RWPE1 (cell line): Measurements from ENCODE around the gene SAP30.

ENCODE experiments used
- CTCF ChIA-PET: fragments of 350-600 bp; sonication (Branson Sonifier 250); formaldehyde crosslinking; extraction: SDS; loops from one replicate; lab custom pipeline; 2021; lab: Yijun Ruan, JAX
- POLR2A ChIA-PET: fragments of 400-600 bp; formaldehyde crosslinking; extraction: SDS; loops from one replicate; lab custom pipeline; 2020; ENCODE audit warnings: antibody characterized with exemption; ENCODE audit not compliant: low non-redundant PET; lab: Yijun Ruan, JAX
- DNase-seq: peaks from one replicate; pipeline ENCODE4 v3.0.0; 2012; ENCODE audit warnings: low spot score
- H3K27ac ChIP-seq: fragments of 450-650 bp; 2 replicates; pipeline ENCODE4 v1.5.1; 2017
- TF ChIP-seq, protein P1 (sequence below): fragments of 450-650 bp; conservative IDR thresholded peaks from 2 replicates; pipeline ENCODE4 v1.5.1; 2017; ENCODE audit warnings: low read depth, mild to moderate bottlenecking

Gene SAP30

DNA sequence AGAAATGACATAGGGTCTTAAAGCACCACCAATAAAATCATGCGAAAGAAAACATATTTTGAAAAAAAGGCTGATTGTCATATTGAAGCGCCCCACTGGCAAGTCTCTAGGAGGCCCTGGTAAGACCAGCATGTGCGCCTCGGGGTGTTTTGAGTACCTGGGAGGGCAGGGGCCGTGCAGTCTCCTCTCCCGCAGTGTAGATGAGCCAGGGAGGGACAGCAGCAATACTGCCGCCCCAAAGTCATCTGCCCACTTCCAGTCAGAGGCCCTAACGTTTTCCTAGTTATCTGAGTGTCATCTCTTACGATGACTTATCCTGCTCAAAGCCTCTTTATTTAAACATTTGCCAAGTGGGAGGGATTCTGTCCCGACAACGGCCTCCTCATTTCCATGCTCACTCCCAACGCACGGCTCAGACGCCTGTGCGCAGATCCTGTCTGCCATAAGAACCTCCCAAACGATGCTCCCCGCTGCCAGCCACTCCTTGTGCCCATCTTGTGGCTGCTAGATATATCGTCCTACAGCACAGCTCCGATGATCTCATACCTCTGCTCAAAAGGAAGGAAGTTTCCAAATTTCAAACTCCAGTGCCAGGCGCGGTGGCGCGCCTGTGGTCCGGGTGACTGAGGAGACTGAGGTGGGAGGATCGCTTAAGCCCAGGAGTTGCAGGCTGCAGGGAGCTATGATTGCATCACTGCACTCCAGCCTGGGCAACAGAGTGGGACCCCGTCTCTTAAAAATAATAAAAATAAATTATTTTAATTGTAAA lies 45.3 kb downstream of the SAP30 start:
- ChIA-PET POLR2A (no interaction called here), CTCF (interaction anchor here (0.6 to 0.7 kb wide), 4 partner anchors 44 to 532 kb away, joined by 4 read pairs; no protein-coding TSS in a partner anchor)
- no peak overlapping the region for H3K27ac ChIP-seq
- TF ChIP-seq, protein P1, sequence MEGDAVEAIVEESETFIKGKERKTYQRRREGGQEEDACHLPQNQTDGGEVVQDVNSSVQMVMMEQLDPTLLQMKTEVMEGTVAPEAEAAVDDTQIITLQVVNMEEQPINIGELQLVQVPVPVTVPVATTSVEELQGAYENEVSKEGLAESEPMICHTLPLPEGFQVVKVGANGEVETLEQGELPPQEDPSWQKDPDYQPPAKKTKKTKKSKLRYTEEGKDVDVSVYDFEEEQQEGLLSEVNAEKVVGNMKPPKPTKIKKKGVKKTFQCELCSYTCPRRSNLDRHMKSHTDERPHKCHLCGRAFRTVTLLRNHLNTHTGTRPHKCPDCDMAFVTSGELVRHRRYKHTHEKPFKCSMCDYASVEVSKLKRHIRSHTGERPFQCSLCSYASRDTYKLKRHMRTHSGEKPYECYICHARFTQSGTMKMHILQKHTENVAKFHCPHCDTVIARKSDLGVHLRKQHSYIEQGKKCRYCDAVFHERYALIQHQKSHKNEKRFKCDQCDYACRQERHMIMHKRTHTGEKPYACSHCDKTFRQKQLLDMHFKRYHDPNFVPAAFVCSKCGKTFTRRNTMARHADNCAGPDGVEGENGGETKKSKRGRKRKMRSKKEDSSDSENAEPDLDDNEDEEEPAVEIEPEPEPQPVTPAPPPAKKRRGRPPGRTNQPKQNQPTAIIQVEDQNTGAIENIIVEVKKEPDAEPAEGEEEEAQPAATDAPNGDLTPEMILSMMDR = no peak
- no peak for DNase-seq

DNA sequence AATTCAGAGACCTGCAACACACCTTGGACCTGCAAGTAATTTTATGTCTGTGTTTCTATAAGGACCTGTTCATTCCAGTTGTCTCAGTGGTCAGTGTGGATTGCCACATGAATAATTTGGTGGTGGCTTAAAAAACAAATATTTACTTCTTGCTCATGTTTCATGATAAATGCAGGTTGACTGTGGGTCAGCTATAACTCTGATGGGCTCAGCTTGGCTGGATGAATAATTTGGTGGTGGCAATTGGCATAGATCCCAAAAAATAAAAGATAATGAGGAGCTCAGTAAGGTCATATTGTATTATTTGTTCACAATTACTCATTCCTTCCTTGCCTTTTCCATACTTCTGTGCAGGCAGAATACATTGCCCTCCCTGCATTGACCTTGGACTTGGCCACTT lies 47.1 kb downstream of the SAP30 start:
- CTCF ChIA-PET = no interaction called here
- H3K27ac ChIP-seq = no peak overlapping the region
- POLR2A ChIA-PET = no interaction called here
- TF ChIP-seq, protein P1 = no peak
- DNase-seq = no peak

DNA sequence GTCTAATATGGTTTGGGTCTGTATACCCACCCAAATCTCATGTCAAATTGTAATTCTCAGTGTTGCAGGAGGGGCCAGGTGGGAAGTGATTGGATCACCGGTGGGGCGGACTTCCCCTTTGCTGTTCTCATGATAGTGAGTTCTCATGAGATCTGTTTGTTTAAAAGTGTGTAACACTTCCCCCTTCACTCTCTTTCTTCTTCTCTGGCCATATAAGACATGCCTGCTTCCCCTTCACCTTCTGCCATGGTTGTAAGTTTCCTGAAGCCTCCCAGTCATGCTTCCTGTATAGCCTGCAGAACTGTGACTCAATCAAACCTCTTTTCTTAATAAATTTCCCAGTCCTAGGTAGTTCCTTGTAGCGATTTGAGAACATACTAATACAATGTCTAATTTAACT lies 47.9 kb downstream of the SAP30 start:
- no peak overlapping the region for H3K27ac ChIP-seq
- ChIA-PET POLR2A (no interaction called here), CTCF (interaction anchor here (1.4 kb wide), 1 partner anchor 100 kb away, joined by 5 read pairs; no protein-coding TSS in a partner anchor)
- TF ChIP-seq, protein P1 = no peak
- no peak for DNase-seq

DNA sequence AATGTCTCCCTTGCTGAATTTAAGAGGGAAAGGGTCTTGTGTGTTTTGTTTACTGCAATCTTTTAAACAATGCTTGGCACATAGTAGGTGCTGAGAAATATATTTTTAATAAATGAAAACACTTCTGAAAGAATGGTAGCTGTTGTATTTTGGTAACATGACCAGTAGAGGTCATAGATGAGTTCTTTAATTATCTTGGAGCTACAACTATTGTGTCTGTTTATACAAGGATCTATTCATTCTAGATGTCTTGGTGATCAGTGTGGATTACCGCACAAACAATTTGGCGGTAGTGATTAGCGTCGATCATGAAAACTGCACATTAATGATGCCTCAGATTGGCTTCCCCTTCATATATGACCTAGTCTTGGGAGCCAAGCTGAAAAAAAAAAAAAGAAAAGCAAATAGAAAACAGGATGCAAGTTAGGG lies 49.6 kb downstream of the SAP30 start:
- TF ChIP-seq, protein P1 = peak; percentile 48
- ChIA-PET POLR2A (no interaction called here), CTCF (interaction anchor here (0.8 to 1.2 kb wide), 6 partner anchors 9 to 101 kb away, joined by 3 to 5 read pairs (median 4); no protein-coding TSS in a partner anchor)
- no peak overlapping the region for H3K27ac ChIP-seq
- DNase-seq = peak; percentile 9

DNA sequence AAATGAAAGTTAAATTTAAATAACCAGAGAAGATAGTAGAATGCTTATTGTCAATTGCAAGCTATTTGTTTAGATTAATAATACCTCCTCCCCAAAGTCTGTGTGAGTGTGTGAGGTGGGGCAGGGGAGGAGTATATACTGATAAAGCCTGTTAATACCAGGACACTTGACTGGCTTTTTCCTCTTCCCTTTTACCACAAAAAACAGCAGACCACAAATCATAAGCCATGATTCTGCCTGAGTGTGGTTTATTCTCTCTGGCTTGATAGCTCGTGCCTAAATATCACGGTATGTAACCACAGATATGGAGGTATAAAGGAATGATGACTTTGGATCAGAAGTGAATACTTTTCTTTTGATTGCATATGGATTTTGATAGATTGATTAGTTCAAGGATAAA lies 50.0 kb downstream of the SAP30 start:
- H3K27ac ChIP-seq = no peak overlapping the region
- DNase-seq = no peak
- ChIA-PET POLR2A (no interaction called here), CTCF (interaction anchor here (0.6 to 1.2 kb wide), 9 partner anchors 8 to 407 kb away, joined by 3 to 5 read pairs (median 4); no protein-coding TSS in a partner anchor)
- TF ChIP-seq, protein P1 = no peak

DNA sequence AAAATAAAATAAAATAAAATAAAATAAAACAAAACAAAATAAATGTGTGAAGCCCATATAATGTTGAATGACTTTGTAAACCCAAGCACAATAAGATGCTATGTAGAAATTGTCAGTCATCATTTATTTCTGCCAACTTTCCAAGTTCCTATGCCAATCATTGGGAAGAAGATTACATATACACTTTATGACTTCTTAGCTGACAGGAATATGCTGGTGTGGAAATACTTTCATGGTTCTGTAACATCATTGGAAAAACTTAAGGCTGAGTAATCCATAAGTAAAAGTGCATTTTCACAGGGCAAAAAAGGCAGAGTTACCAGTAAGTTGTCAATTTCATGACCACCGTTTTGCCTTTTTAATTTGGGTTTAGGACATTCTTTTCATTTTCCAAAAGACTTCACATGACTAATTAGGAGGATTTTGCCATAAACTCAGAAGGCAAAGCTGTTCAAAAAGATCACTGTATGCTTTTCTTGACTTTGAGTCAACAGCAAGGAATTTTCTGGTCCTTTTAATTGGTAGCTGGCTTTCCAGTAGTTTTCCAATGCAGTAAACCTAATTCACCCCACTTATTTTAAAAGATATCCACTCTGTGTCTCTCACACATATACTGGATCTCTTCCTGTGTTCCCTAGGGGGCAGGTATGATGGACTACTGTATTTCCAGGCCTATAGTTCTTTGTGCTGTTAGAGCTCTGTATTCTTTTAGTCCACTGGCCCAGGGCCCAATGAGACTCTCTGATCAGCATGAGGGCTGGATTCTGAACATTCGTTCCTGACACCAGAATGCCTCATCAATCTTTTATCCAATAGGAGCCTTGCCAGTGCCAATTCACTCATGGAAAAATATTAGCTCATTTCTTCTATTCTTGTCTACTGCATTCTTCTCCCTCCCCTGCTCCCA lies 54.4 kb downstream of the SAP30 start:
- no peak for DNase-seq
- ChIA-PET CTCF (interaction anchor here (0.6 to 0.7 kb wide), 3 partner anchors 75 to 493 kb away, joined by 3 read pairs; no protein-coding TSS in a partner anchor), POLR2A (no interaction called here)
- TF ChIP-seq, protein P1 = no peak
- H3K27ac ChIP-seq = no peak overlapping the region
